HCT116 (cell line): ENCODE results near the gene STARD3. TPM values are rescaled to one million over a fixed set of nuclear protein-coding genes. Genes with fewer than 3 reads are reported as not detected.

Source experiments
- ATAC-seq: fragments of 200-7000 bp; cut with Tn5 transposase; 2 replicates; pipeline ENCODE4 v1.9.1; 2020; ENCODE audit warnings: mild to moderate bottlenecking, moderate library complexity
- BruUV-seq: library from RNA; stranded (reverse); fragments of 400-500 nt; replicated peaks from 2 replicates; lab custom pipeline; 2021; lab: Mats Ljungman, UMichigan
- CTCF ChIA-PET: fragments of 300-600 bp; sonication (Branson Sonifier 250); formaldehyde crosslinking; loops from one replicate; lab custom pipeline; 2021; ENCODE audit warnings: antibody characterized with exemption; lab: Charles Lee
- POLR2A ChIA-PET: fragments of 300-600, 350-600 bp; sonication (Branson Sonifier 250); formaldehyde crosslinking; loops from one replicate; lab custom pipeline; 2021; ENCODE audit warnings: antibody characterized with exemption; lab: Charles Lee
- RAD21 ChIA-PET, 2 experiments: fragments of 300-600 bp; sonication (Branson Sonifier 250); formaldehyde crosslinking; loops; one replicate each; lab custom pipeline; 2023; ENCODE audit warnings: low total read pairs in 2 of 2; ENCODE audit not compliant: uncharacterized antibody in 2 of 2, unreplicated experiment in 2 of 2, low non-redundant PET in 1 of 2; lab: Charles Lee
- DNase-seq: peaks from one replicate; pipeline ENCODE4 v3.0.0-alpha.2; 2010; ENCODE audit warnings: low read depth, low spot score
- H2AFZ ChIP-seq: fragments of 200-600 bp; shearing (Covaris generic), sonication (generic); 2 replicates; pipeline ENCODE4 v1.6.1; 2017; ENCODE audit warnings: low read depth, mixed run types, mixed read lengths, antibody characterized with exemption, low read length; ENCODE audit not compliant: poor library complexity, severe bottlenecking
- H3K27ac ChIP-seq: 2 replicates; pipeline ENCODE4 v1.5.1; 2012; ENCODE audit warnings: low read depth, low read length
- H3K27me3 ChIP-seq: fragments of 200-600 bp; sonication (generic); 2 replicates; pipeline ENCODE4 v1.6.1; 2016; ENCODE audit warnings: mixed run types, low read length, mixed read lengths; ENCODE audit not compliant: insufficient read depth
- H3K36me3 ChIP-seq, 2 experiments: fragments of 200-500 bp in 1 of 2; fragments of 200-600 bp in 1 of 2; sonication (Bioruptor generic) in 1 of 2; sonication (generic) in 1 of 2; 2 replicates each; pipeline versions ENCODE4 v1.5.1 to v1.6.1; 2014 to 2016; ENCODE audit warnings: low read length in 2 of 2, inconsistent platforms in 1 of 2, mixed read lengths in 1 of 2, mixed run types in 1 of 2; ENCODE audit not compliant: insufficient read depth in 2 of 2, control insufficient read depth in 1 of 2
- H3K4me1 ChIP-seq, 2 experiments: fragments of 200-600 bp in 1 of 2; sonication (generic) in 1 of 2; 2 replicates each; pipeline versions ENCODE4 v1.5.1 to v1.6.1; 2012 to 2017; ENCODE audit warnings: low read length in 2 of 2, inconsistent platforms in 1 of 2, mild to moderate bottlenecking in 1 of 2, mixed read lengths in 1 of 2, mixed run types in 1 of 2, moderate library complexity in 1 of 2; ENCODE audit not compliant: insufficient read depth in 2 of 2, control insufficient read depth in 1 of 2
- H3K4me2 ChIP-seq: fragments of 200-600 bp; sonication (generic); 2 replicates; pipeline ENCODE4 v1.6.1; 2017; ENCODE audit warnings: mixed run types, low read length, mixed read lengths
- H3K4me3 ChIP-seq, 2 experiments: fragments of 200-600 bp in 1 of 2; sonication (generic) in 1 of 2; replicated peaks in 1 of 2; 2 replicates each; pipeline ENCODE4 v1.5.1; 2011 to 2016; ENCODE audit warnings: low read length in 2 of 2, control low read depth in 1 of 2, low read depth in 1 of 2, mild to moderate bottlenecking in 1 of 2, mixed read lengths in 1 of 2, mixed run types in 1 of 2
- H3K79me2 ChIP-seq: fragments of 200-600 bp; sonication (generic); 2 replicates; pipeline ENCODE4 v1.6.1; 2017; ENCODE audit warnings: mild to moderate bottlenecking, mixed run types, low read length, moderate library complexity, mixed read lengths; ENCODE audit not compliant: insufficient read depth
- H3K9ac ChIP-seq: fragments of 200-600 bp; sonication (generic); 2 replicates; pipeline ENCODE4 v1.6.1; 2016; ENCODE audit warnings: low read length, mixed read lengths
- H3K9me2 ChIP-seq: fragments of 200-600 bp; sonication (generic), shearing (Covaris generic); 2 replicates; pipeline ENCODE4 v1.6.1; 2017; ENCODE audit warnings: mixed run types, mild to moderate bottlenecking, moderate library complexity; ENCODE audit not compliant: insufficient read depth
- H3K9me3 ChIP-seq, 2 experiments: fragments of 200-500 bp in 1 of 2; fragments of 200-600 bp in 1 of 2; sonication (Bioruptor generic) in 1 of 2; sonication (generic) in 1 of 2; 2 replicates each; pipeline ENCODE4 v1.6.1; 2014 to 2017; ENCODE audit warnings: low read length in 2 of 2, mixed read lengths in 2 of 2, inconsistent platforms in 1 of 2, low read depth in 1 of 2, mild to moderate bottlenecking in 1 of 2, mixed run types in 1 of 2, moderate library complexity in 1 of 2; ENCODE audit not compliant: control insufficient read depth in 1 of 2, insufficient read depth in 1 of 2
- H4K20me1 ChIP-seq: fragments of 200-600 bp; sonication (generic), shearing (Covaris generic); 2 replicates; pipeline ENCODE4 v1.6.1; 2017; ENCODE audit warnings: mixed run types, mild to moderate bottlenecking, moderate library complexity; ENCODE audit not compliant: insufficient read depth
- CBX3 ChIP-seq: IDR thresholded peaks from 2 replicates; pipeline ENCODE4 v1.6.1; 2012; ENCODE audit warnings: low read depth
- CTCF ChIP-seq, 3 experiments: fragments of 200-600 bp in 1 of 3; sonication (generic) in 1 of 3; IDR thresholded peaks in 2 of 3; conservative IDR thresholded peaks in 1 of 3; 2 replicates each; pipeline ENCODE4 v1.5.1; 2012 to 2017; ENCODE audit warnings: low read depth in 2 of 3, low read length in 2 of 3, antibody characterized with exemption in 1 of 3, borderline replicate concordance in 1 of 3, control low read depth in 1 of 3, mild to moderate bottlenecking in 1 of 3, mixed read lengths in 1 of 3, mixed run types in 1 of 3, moderate library complexity in 1 of 3; ENCODE audit not compliant: insufficient read depth in 1 of 3
- EGR1 ChIP-seq: IDR thresholded peaks from 2 replicates; pipeline ENCODE4 v1.6.1; 2012; ENCODE audit warnings: low read depth
- EZH2 ChIP-seq: fragments of 200-600 bp; sonication (generic); IDR thresholded peaks from 2 replicates; pipeline ENCODE4 v1.6.1; 2017; ENCODE audit warnings: antibody characterized with exemption, mixed run types
- RAD21 ChIP-seq: IDR thresholded peaks from 2 replicates; pipeline ENCODE4 v1.6.1; 2012; ENCODE audit warnings: low read depth, mild to moderate bottlenecking
- ZFX ChIP-seq: fragments of 450-650 bp; IDR thresholded peaks from 2 replicates; pipeline ENCODE4 v1.6.1; 2017
- ZNF274 ChIP-seq: fragments of 200-500 bp; sonication (Bioruptor generic); IDR thresholded peaks from 2 replicates; pipeline ENCODE4 v1.6.1; 2014; ENCODE audit warnings: mild to moderate bottlenecking, low read depth, low read length, inconsistent platforms
- intact Hi-C: fragments of 100-400 bp; cut with micrococcal nuclease; formaldehyde crosslinking; loops from 2 replicates; pipeline ENCODE4 v1.10.0; 2022
- total RNA-seq: library from RNA; stranded (reverse); gene quantifications from one replicate; pipeline ENCODE4 v1.2.1, GENCODE V29; 2021; ENCODE audit not compliant: unreplicated experiment

The STARD3 gene
- total RNA-seq, 1 experiment from 2014 or later = 73.9 TPM

GRCh38 chr17:39642291-39643074 is 5.5 kb downstream of the STARD3 start:
- peak overlapping the region; percentile 46 for H3K4me2 ChIP-seq
- peaks cover 80% of the 10 kb centered on the region for H3K79me2 ChIP-seq
- BruUV-seq = no TSS peak
- no peak for TF ChIP-seq RAD21
- TF ChIP-seq CTCF (IDR thresholded peaks at IDR 0.05 in 2 of 3, conservative IDR thresholded peaks at IDR 0.05 in 1 of 3; ENCODE audit: borderline replicate concordance in 1 of 3, insufficient read depth in 1 of 3, low read depth in 2 of 3, low read length in 2 of 3) = no peak
- TF ChIP-seq EGR1 = no peak
- TF ChIP-seq CBX3 = no peak
- TF ChIP-seq ZNF274 = no peak
- TF ChIP-seq ZFX = no peak
- no peak for TF ChIP-seq EZH2
- no peaks in the 10 kb centered on the region for H3K9me2 ChIP-seq
- ChIA-PET POLR2A (interaction anchor here (1.1 kb wide), 1 partner anchor 9 kb away, joined by 3 read pairs; no protein-coding TSS in a partner anchor), RAD21 (no interaction called here), CTCF (interaction anchor here (1.0 to 4.0 kb wide), 3 partner anchors 8 to 20 kb away, joined by 3 to 16 read pairs (median 7); no protein-coding TSS in a partner anchor)
- ATAC-seq (no peak), DNase-seq (no peak)
- no peaks in the 10 kb centered on the region for H3K36me3 ChIP-seq
- no peaks in the 10 kb centered on the region for H4K20me1 ChIP-seq
- intact Hi-C loops = no loop called here
- H3K27me3 ChIP-seq = no peaks in the 10 kb centered on the region
- H3K4me3 ChIP-seq = no peak overlapping the region
- no peak overlapping the region for H3K9ac ChIP-seq
- no peaks in the 10 kb centered on the region for H3K9me3 ChIP-seq
- H3K4me1 ChIP-seq = peaks cover 25 to 48% of the 10 kb centered on the region in 2 experiments
- H2AFZ ChIP-seq = no peak overlapping the region
- no peak overlapping the region; the same call in 1 of the 2 replicates for H3K27ac ChIP-seq
